ENCODE results near the gene PSMD6. TPM values are rescaled to one million over a fixed set of nuclear protein-coding genes. Genes with fewer than 3 reads are reported as not detected.

The PSMD6 gene
- total RNA-seq, result 10 to 100 TPM; 53.4 to 75.8 (median 60.4) TPM
- 10 to 100 TPM; 49.0 to 57.5 (median 52.7) TPM for polyA plus RNA-seq
- long read RNA-seq, donor 1, transcript PSMD6-203 (2 exons, 2,621 nt), result minor isoform, 9 of 29 reads
- long read RNA-seq, donor 1, transcript PSMD6-201 (8 exons, 1,430 nt), result major isoform, 19 of 29 reads
- long read RNA-seq, donor 1, partial matches to known transcripts, result 0 of 29 reads
- long read RNA-seq, donor 1, other reads (novel, unspliced or antisense), result 0 of 29 reads
- long read RNA-seq, donor 2, full-length matches to known transcripts, result 43 of 43 reads
- long read RNA-seq, donor 2, partial matches to known transcripts, result 0 of 43 reads
- long read RNA-seq, donor 2, other reads (novel, unspliced or antisense), result 0 of 43 reads

DNA sequence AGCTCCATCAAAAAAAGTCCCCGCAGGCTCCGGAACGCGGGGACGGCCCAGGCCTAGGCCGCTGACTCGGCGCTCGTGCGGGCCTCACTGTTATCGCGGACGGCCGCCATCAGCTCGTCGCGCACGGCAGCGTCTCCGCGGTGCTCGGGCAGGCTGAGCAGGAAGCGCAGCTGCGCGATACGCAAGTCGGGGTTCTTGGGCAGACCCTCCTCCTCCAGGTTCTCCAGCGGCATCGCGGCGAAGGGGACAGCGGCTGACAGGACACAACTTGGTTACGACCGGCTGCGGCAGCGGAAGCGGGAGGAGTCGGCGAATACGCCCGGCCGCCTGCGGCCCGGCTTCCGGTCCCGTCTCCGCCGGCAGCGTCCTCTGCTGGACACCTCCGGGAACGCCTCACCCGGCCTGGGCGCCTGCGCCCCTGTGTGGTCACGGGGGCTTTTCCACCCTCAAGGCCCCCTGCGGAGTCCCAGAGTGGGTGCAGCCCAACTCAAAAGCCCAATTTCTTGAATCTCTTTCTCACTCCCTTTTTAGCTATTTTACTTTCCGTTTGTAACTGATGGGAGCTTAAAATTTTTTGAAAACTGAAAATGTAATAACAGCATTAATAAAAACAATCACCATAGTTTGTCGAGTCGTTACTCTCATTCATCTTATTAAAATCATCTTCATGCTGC is at the start of gene PSMD6:
Gene PSMD6 (minus strand): TSS at position 308 of the 674 bp plus-strand sequence. CDS start 75 bp downstream, at position 233.
- peak; percentile 99 for DNase-seq
- peaks cover 0 to 39% (median 23%) of the 10 kb centered on the region in 6 donors for H3K36me3 ChIP-seq
- peaks cover 18 to 47% (median 36%) of the 10 kb centered on the region in 6 donors for H3K4me1 ChIP-seq
- WGBS, 5 donors, result 2 to 8% (median 3%) methylated on average over 15 to 59 of the region's 59 CpGs
- H3K9me3 ChIP-seq, result no peaks in the 10 kb centered on the region
- TF ChIP-seq POLR2AphosphoS5 (IDR thresholded peaks at IDR 0.05), result peak; percentile 86 to 94 (median 86)
- no peak for TF ChIP-seq POLR2A (IDR thresholded peaks at IDR 0.05)
- TF ChIP-seq, protein P1, sequence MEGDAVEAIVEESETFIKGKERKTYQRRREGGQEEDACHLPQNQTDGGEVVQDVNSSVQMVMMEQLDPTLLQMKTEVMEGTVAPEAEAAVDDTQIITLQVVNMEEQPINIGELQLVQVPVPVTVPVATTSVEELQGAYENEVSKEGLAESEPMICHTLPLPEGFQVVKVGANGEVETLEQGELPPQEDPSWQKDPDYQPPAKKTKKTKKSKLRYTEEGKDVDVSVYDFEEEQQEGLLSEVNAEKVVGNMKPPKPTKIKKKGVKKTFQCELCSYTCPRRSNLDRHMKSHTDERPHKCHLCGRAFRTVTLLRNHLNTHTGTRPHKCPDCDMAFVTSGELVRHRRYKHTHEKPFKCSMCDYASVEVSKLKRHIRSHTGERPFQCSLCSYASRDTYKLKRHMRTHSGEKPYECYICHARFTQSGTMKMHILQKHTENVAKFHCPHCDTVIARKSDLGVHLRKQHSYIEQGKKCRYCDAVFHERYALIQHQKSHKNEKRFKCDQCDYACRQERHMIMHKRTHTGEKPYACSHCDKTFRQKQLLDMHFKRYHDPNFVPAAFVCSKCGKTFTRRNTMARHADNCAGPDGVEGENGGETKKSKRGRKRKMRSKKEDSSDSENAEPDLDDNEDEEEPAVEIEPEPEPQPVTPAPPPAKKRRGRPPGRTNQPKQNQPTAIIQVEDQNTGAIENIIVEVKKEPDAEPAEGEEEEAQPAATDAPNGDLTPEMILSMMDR (IDR thresholded peaks at IDR 0.05 in 8 of 11, conservative IDR thresholded peaks at IDR 0.05 in 3 of 11), result peak; percentile 90 to 100 (median 99)
- H3K27me3 ChIP-seq (replicated peaks in 1 of 7), result peaks cover 0 to 14% (median 0%) of the 10 kb centered on the region in 7 donors
- H3K27ac ChIP-seq, result peak within 1 kb of the TSS; percentile 72 to 89 (median 86)
- intact Hi-C loops (cut with DNase I; ENCODE audit: low total_unique reads), result no loop called here
- H3K4me3 ChIP-seq, result peak within 1 kb of the TSS; percentile 62 to 97 (median 79)

DNA sequence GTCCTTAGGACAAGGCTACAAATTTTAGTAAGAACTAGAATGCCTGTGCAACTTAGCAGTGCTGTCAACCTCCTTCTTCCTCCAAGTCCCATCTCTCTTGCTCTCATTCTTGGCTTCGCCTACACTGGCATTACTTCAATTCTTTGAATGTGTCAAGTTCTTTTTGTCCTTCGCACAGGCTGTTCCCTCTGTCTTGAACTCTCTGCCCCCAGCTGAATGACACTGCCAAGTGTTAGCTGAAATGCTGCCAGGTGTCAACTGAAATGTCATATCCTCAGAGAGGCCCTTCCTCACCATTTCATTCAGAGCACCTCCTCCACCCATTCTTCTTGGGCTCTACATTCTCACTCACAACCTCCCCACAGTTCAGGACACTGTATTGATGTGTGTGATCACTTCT is 48.8 kb upstream of the PSMD6 start:
- intact Hi-C loops (cut with DNase I; ENCODE audit: low total_unique reads), result no loop called here
- no peaks in the 10 kb centered on the region for H3K9me3 ChIP-seq
- no peaks in the 10 kb centered on the region for H3K4me1 ChIP-seq
- no peak overlapping the region for H3K27ac ChIP-seq
- DNase-seq, result no peak
- TF ChIP-seq, protein P1 (IDR thresholded peaks at IDR 0.05 in 8 of 11, conservative IDR thresholded peaks at IDR 0.05 in 3 of 11), result no peak
- no peak for TF ChIP-seq POLR2AphosphoS5 (IDR thresholded peaks at IDR 0.05)
- TF ChIP-seq POLR2A (IDR thresholded peaks at IDR 0.05), result no peak
- 74 to 89% (median 86%) methylated on average over 2 of the region's 2 CpGs for WGBS, 5 donors
- no peaks in the 10 kb centered on the region for H3K36me3 ChIP-seq
- no peak overlapping the region for H3K4me3 ChIP-seq
- H3K27me3 ChIP-seq (replicated peaks in 1 of 7), result peaks cover 0 to 10% (median 0%) of the 10 kb centered on the region in 7 donors

DNA sequence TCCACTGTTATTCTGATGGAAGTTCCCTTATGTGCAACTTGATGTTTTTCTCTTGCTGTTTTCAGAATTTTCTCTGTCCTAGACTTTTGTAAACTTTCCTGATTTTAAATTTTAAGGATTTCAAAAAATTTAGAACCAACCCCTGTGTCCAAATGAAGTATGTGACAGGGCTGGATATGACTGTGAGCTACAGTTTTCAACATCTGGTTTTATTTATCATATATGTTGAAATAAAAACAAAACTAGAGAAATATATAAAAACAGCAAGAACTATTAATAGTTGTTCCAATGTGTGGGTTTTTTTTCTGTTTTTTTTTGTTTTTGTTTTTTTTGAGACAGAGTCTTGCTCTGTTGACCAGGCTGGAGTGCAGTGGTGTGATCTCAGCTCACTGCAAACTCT is 47.4 kb upstream of the PSMD6 start:
- no peak for DNase-seq
- Histone ChIP-seq H3K9me3 (no peaks in the 10 kb centered on the region), H3K4me1 (no peaks in the 10 kb centered on the region), H3K27ac (no peak overlapping the region), H3K27me3 (replicated peaks in 1 of 7) (peaks cover 0 to 10% (median 0%) of the 10 kb centered on the region in 7 donors), H3K4me3 (no peak overlapping the region), H3K36me3 (no peaks in the 10 kb centered on the region)
- intact Hi-C loops (cut with DNase I; ENCODE audit: low total_unique reads), result no loop called here
- TF ChIP-seq POLR2A (IDR thresholded peaks at IDR 0.05) (no peak), POLR2AphosphoS5 (IDR thresholded peaks at IDR 0.05) (no peak)
- TF ChIP-seq, protein P1 (IDR thresholded peaks at IDR 0.05 in 8 of 11, conservative IDR thresholded peaks at IDR 0.05 in 3 of 11), result no peak

All from spleen (tissue), 13 donors.